Fibroblast of mammary gland (primary cell): Measurements from ENCODE around the gene HYAL3.
"Not testable (repeated sequence)": the region's sequence is repeated elsewhere in the genome, so short reads cannot be mapped to it uniquely, and the experiment has no call there.

Experiments used
- DNase-seq: peaks from one replicate; pipeline ENCODE4 v3.0.0-alpha.2; 2010; ENCODE audit warnings: low read depth
- H3K4me3 ChIP-seq: 2 replicates; pipeline ENCODE4 v1.5.1; 2011; ENCODE audit warnings: low read depth, mild to moderate bottlenecking, low read length, moderate library complexity; ENCODE audit not compliant: control insufficient read depth
- CTCF ChIP-seq: conservative IDR thresholded peaks from 2 replicates; pipeline ENCODE4 v1.5.1; 2011; ENCODE audit warnings: low read depth, low read length, inconsistent platforms; ENCODE audit not compliant: control insufficient read depth, insufficient read depth

The HYAL3 gene

GRCh38 chr3:50272911-50273688, 26.1 kb downstream of the HYAL3 start:
- H3K4me3 ChIP-seq: peak overlapping the region; percentile 22
- peak; percentile 88 for TF ChIP-seq CTCF

DNA sequence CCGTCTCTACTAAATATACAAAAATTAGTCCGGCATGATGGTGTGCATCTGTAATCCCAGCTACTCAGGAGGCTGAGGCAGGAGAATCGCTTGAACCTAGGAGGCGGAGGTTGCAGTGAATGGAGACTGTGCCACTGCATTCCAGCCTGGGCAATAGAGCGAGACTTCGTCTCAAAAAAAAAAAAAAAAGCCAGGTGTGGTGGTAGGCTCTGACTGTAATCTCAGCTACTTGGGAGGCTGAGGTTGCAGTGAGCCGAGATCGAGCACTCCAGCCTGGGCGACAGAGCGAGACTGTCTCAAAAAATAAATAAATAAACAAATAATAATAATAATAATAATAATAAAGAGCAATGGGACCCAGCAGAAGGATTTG, 26.7 kb downstream of the HYAL3 start:
- not testable (repeated sequence) for H3K4me3 ChIP-seq

More at GRCh38 chr3:50272911-50273688, 26.1 kb downstream of the HYAL3 start:
- peak; percentile 60 for DNase-seq

DNA sequence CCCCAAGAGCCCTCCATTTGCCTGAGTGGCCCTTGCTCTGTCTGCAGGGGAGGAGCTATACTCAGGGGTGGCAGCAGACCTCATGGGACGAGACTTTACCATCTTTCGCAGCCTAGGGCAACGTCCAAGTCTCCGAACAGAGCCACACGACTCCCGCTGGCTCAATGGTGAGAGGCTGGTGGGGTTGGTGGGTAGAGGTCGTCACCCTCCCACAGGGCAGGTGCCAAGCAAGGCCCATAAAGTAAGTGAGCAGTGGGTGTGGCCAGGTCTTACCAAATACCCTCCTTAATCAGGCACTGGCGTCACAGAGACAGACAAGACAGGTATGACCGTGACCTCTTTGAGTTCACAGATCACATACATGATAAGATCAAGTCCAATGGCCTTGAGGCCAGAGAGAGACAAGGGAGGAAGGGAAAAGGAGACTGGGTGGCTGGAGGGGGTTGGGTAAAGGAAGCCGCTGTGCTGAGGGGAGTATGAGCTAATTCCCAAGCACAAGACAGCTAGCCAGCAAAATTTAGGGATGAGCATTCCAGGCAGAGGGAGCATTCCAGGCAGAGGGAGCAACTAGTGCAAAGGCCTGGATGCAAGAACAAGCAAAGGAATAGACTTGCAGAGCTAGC, 27.8 kb downstream of the HYAL3 start:
- no peak overlapping the region for H3K4me3 ChIP-seq
- TF ChIP-seq CTCF: no peak
- DNase-seq: no peak

More for the DNA sequence above, 26.7 kb downstream of the HYAL3 start:
- DNase-seq: not testable (repeated sequence)

DNA sequence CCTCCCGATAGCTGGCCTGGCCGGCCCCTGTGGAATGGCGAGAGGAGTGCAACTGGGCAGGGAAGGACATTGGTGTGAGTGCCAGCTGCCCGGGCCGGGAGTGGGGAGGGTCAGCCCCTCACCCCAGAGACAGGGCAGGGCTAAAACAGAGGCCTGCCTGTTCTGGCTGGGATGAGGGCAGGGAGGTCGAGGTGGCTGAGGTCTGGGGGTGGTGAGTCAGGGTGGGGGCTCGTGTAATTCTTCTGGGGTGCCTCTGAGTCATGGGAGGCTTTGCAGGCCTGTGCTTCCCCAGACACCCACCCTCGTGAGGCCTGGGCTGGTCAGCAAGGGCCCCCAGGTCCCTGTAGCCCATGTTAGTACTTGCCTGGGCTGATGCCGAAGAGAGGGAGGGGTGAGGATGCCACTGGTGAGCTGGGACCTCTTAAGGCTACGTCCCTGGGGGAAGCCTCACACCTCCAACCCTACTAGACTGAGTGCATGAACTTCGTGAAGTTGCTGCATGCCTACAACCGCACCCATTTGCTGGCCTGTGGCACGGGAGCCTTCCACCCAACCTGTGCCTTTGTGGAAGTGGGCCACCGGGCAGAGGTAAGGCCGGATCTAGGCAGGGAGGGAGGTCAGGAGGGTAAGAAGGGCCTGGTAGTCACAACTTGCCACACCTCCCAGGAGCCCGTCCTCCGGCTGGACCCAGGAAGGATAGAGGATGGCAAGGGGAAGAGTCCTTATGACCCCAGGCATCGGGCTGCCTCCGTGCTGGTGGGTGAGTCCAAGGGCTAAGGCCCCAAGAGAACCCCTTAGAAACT, 28.6 kb downstream of the HYAL3 start:
- DNase-seq: no peak
- no peak for TF ChIP-seq CTCF
- H3K4me3 ChIP-seq: no peak overlapping the region

DNA sequence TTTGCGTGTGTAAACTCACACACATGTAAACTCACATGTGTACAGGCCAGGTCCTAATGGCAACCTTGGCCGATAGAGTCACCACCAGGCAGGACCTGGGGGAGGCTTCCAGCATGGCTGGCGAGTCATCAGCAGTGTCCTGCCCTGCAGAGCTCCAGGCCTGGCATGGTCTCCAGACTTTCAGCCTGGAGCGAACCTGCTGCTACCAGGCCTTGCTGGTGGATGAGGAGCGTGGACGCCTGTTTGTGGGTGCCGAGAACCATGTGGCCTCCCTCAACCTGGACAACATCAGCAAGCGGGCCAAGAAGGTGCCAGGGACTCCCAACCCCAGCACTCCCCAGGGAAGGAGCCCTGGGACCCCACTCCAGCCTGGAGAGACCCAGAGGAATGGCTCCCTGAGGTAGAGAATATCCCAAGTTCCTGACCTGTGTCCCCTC, 29.2 kb downstream of the HYAL3 start:
- TF ChIP-seq CTCF: no peak
- H3K4me3 ChIP-seq: no peak overlapping the region
- peak; percentile 52 for DNase-seq

DNA sequence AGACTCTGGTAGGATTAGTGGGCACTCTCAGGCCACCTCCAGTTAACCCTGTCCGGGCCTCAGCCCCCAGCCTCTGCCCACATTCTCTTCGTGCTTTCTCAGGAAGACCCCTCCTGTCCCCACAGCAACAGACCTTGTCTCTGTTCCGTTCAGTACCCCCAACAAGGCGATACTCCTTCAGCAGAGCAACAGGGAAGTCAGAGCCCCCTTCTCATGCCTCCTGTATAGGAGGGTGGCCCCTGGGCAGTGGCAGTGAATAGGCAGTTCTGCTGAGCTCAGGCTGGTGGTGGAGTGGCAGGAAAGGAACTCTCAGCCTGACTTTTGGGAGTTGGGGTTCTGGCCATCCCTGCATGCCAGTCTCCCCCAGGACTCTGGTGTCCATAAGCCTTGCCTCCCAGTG, 29.7 kb downstream of the HYAL3 start:
- no peak for TF ChIP-seq CTCF
- DNase-seq: no peak
- H3K4me3 ChIP-seq: no peak overlapping the region

- H3K4me3 ChIP-seq: no peak within 1 kb of the TSS
Measured at GRCh38 chr3:50268703-50269451, 30.3 kb downstream of the HYAL3 start, which contains the start of gene SEMA3B. SEMA3B (plus strand) TSS chr3:50269147; CDS start chr3:50269241, 94 bp downstream.

More at GRCh38 chr3:50268703-50269451, 30.3 kb downstream of the HYAL3 start, which contains the start of gene SEMA3B:
- no peak for TF ChIP-seq CTCF
- no peak for DNase-seq
